ENCODE measurements around the gene PIP4K2A.
"Not testable (repeated sequence)": the region's sequence is repeated elsewhere in the genome, so short reads cannot be mapped to it uniquely, and the experiment has no call there.

The PIP4K2A gene

DNA sequence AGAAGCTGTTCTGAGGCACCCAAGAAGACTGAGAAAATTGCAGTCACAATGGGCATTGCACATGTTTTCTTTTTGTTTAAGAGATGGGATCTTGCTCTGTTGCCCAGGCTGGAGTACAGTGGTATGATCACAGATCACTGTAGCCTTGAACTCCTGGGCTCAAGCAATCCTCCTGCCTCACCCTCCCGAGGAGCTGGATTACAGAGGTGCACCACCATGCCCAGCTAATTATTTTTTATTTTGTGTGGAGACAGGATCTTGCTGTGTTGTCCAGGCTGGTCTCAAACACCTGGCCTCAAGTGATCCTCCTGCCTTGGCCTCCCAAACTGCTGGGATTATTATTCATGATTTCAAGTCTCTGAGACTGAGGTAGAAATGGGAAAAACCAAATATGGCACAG is 168.7 kb downstream of the PIP4K2A start:
- no peak for FAIRE-seq

DNA sequence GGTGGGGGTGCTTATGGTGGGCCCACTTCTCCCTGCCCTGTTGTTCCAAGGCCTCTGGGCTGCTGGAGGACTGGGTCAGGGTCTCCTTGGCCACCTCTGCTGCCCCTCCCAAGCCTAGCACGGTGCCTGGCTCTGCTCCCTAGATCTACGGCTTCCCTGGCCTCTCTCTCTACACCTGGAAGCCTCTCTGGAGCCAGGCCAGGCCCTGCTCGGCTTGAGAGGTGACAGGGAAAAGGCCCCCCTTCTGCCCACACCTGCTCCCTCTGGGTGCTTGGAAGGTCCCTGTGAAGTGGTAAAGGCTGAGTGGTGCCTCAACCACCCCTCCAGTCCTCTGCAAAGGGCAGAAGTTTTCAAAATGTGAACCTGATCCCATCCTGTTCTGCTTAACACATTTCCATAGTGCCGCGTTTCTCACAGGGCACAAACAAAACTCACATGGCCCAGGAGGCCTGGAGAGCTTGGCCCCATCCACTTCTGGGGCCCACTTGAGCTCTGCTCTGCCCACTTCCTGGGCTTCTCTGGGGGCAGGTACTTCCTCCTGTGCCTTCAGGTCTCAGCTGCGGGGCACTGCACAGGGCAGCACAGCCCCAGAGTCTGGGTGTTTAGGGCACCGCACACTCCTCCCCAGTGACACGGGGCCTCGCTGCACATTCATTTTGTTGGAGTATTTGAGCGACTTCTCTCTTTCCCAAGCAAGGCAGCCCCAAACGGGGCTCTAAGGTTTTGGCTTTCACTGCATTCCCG is 169.9 kb downstream of the PIP4K2A start:
- FAIRE-seq: no peak

DNA sequence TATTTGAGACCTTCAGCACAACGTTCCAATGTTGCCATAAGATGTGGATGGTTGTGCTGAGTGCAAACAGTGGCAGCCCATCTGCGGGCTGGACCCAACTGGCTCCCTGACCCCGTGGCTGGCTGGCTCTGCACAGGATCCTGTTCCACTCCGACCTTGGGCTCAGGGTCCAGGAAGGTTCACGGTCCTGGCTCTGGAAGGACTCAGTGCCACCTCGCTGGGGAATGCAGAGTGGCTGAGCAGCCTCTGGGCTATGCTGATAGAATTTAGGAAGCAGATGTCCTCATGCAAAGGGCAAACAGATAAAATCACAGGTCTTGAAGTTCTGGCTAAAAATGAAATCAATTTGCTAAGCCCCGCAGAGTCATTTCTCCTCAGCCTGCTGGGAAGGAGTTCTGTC is 171.6 kb downstream of the PIP4K2A start:
- no peak for FAIRE-seq

DNA sequence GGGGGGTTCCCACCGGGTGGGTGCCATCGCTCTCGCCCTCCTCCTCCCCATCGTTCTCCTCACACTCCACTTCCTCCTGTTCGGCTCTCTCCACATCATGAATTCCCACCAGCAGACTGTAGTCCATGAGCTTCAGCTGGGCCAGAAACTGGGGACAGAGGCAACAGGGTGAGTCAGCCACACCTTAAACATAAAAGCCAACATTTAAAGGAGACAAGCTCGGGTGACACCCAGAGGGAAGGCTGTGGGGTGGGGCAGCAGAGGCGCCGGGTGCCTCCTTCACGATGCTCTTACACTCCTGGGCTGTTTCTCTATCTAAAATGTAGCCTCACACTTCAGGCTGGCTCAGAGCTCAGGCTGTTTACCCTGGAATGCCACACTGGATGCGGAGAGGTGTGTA is 172.5 kb downstream of the PIP4K2A start:
- no peak for FAIRE-seq

DNA sequence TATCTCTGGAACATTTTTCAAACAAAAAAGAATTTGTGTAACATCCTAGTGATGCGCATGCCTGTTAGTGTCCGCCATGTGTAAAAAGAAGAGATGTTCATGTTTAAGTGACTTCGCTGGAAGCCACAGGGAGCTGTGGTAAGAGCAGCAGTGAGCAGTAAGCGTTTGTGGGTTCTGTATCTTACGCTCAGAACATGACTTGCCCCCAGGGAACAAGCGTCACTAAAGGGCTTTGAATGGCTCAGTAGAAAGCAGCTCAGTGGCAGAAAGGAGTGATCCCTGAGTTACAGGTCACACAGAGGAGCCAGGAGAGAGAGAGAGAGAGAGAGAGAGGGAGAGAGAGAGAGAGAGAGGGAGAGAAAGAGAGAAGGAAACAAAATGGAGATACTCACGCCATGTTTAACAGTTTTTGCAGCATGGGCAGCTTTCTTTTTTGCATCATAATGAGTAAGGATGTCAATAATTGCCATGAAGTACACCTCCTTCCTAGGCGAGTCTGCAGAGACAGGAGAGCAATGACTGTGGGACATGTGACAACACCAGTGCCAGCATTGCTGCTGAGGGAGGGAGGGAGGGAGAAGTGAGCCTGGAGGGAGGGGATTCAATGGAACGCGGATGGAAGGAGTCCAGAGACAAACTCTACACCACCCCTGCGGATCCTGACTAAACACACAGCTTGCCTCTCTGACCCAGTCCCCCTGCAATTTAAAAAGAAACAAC is 174.6 kb downstream of the PIP4K2A start:
- FAIRE-seq: no peak

DNA sequence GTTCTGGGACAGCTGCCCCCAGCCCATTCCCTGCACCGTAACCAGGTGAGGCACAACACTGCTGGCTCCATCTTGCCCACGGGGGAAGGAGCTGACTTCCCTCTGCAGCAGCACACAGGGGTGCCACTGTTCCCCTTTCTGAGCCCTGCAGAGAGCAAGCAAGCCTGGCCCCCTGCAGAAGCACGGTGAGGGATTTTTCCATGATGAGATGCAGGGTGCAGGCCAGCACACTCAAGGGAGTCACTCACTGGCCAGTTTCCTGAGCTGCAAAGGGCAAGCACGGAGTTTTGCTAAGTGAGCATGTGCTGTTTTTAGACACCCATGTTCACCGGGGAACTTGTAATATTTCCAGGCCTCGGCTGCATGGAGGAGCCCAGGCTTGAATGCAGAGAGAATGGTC is 176.6 kb downstream of the PIP4K2A start:
- no peak for FAIRE-seq

- FAIRE-seq: no peak
Observed at GRCh38 chr10:22536620-22537019, 177.8 kb downstream of the PIP4K2A start.

DNA sequence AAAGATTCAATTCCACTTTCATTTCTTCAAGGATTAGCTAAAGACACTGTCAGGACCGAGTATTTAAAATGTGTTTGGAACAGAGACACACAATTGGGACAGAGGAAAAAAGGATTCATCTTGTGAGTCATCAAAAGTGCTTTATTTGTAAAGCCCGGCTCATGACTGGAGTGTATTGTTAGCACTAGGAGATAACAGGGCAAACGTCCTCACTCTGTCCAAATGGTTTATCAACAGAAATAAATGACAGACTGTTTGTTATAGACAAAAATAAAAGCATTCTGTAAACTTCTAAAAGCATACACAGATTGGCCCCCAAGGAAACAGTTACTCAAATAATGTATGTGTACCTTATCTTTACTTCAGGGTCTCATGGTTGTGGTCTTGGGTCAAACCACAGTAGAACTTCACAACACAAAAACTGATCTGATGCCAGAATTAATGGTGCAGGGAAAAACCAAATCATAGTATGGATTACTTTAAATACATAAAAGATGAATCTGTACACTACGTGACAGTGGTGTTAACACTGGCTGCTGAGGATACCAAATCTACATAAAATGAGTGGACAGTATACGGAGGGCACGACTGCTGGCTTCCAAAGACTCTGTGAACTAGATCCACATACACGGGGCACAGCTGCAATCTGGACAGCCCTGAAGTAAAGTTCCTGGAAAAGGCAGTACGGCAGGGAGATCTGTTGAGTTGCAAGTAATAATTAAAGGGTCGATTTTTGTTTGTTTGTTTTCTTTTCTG is 179.4 kb downstream of the PIP4K2A start:
- no peak for FAIRE-seq

DNA sequence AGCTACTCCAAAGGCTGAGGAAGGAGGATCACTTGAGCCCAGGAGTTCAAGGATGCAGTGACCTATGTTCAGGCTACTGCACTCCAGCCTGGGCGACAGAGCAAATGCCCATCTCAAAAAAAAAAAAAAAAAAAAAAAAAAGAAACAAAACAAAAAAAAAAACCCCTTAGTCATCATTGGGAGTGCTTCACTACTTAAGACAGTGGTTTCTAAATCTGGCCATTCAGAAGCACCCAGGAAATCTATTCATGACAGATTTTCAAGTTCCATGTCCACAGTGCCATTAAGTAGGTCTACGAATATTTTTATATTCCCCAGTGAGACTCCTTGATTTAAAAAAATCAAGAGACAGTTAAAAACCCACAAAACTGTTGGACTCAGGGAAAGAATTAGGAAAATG is 182.9 kb downstream of the PIP4K2A start:
- FAIRE-seq: no peak

DNA sequence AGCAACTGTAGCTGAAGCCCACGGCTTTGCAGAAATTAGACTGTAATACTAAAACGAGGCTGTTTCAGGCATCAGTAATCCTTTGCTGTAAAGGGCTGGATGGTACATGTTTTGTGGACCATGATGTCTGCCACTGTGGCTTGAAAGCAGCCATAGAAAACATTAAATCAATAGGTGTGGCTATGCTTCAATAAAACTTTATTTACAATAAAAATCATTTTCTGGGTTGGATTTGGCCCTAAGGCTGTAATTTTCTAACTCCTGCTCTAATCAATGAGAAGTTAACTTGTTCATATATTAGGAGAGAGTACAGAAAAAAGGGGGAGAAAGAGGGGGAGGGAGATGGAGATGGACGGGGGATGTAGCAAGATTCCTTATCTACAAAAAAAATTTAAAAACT is 183.4 kb downstream of the PIP4K2A start:
- no peak for FAIRE-seq

DNA sequence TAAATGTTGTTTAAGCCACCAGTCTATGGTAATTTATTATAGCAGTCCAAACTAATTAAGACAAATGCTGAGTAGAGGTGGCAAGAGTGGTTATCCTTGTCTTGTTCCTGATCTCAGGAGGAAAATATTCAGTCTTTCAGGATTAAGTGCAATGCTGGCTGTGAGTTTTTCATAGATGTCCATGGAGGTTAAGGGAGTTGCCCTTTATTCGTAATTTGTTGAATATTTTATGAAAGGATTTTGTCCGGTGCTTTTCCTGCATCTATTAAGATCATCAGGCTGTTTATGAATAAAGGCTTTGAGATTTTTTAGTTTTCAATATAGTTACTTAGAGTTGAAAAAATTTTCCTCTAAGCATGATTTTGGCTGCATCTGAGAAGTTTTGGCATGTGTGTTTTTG is 186.9 kb downstream of the PIP4K2A start:
- FAIRE-seq: no peak

- FAIRE-seq: not testable (repeated sequence)
Observed at GRCh38 chr10:22524333-22524732, 190.0 kb downstream of the PIP4K2A start.

DNA sequence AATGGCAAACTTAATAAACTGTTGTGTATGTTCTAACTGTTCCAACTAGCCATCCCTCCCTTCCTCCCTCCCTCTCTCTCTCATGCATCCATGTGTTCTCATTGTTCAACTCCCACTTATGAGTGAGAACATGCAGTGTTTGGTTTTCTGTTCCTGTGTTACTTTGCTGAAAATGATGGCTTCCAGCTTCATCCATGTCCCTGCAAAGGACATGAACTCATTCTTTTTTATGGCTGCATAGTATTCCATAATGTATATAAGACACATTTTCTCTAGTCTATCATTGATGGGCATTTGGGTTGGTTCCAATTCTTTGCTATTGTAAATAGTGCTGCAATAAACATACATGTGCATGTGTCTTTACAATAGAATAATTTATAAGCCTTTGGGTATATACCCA is 193.7 kb downstream of the PIP4K2A start:
- not testable (repeated sequence) for FAIRE-seq

- no peak for FAIRE-seq
Observed at GRCh38 chr10:22518167-22518724, 196.1 kb downstream of the PIP4K2A start.

GRCh38 chr10:22515009-22515408 is 199.4 kb downstream of the PIP4K2A start:
- FAIRE-seq: no peak

- FAIRE-seq: not testable (repeated sequence)
Observed at GRCh38 chr10:22514414-22514758, 200.0 kb downstream of the PIP4K2A start.

- FAIRE-seq: not testable (repeated sequence)
Observed at GRCh38 chr10:22513483-22514413, 200.6 kb downstream of the PIP4K2A start.

DNA sequence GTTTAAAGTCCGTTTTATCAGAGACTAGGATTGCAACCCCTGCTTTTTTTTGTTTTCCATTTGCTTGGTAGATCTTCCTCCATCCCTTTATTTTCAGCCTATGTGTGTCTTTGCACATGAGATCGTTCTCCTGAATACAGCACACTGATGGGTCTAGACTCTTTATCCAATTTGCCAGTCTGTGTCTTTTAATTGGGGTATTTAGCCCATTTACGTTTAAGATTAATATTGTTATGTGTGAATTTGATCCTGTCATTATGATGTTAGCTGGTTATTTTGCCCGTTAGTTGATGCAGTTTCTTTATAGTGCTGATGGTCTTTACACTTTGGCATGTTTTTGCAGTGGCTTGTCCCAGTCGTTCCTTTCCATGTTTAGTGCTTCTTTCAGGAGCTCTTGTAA is 202.4 kb downstream of the PIP4K2A start:
- FAIRE-seq: not testable (repeated sequence)

- not testable (repeated sequence) for FAIRE-seq
Observed at GRCh38 chr10:22508214-22508613, 206.2 kb downstream of the PIP4K2A start.

DNA sequence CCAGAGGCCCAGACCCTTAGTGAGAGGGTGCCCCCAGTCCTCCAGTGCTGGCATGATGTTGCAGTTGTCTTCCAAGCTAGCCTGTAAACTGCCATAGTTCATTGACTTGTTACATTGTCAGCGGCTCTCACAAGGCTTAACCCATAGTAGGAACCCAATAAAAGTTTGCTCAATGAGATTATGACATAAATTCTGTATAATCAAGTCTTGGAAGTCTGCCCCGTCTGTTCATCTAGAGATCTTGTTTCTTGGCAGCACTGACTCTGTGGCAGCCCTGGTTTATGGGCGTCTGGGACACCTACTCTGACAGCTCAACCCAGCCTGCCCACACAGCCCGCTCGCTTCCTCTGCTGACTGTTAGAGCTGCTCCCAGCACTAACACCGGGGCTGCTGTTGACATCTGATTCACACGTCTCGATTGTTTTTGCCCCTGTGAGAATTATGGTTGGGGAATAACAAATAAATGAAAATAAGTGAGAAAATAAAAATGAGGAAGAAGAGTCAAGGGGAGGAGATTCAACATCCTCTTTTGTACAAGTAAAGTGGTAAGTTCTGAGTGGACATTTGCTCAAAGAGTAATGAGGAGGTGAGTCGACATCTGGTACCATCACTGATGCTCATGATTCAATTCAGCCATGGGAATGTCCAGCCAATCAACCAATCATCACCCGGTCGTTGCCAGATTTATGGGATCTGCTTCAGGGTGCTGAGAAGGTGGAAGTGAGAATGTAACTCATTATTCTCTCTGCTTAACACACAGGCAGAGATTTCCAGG is 208.3 kb downstream of the PIP4K2A start:
- no peak for FAIRE-seq

DNA sequence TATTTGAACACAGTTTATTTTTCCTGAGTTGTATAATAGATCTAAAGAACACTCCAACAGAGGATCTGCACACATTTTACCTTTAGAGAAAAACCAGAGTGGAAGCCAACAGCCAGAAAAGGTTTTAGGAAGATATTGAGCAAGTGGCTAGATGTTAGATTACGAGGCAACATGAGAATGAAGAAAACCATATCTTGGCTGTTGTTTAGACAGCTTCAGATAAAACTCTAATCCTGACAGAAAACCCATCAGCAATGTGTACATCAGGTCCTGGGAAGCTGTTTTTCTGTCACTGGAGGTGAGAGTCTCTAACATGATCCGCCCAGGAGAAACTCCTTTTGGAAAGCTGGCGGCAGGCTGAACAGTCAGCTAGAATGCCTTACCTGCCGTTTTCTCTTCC is 209.6 kb downstream of the PIP4K2A start:
- FAIRE-seq: no peak

Data from islet of Langerhans (tissue), 1 donor.